K562 (cell line): ENCODE measurements around the gene TMEM179.

Experiments used
- BHLHE40 ChIP-seq: IDR thresholded peaks from 2 replicates; pipeline ENCODE4 v1.6.1; 2011; ENCODE audit warnings: low read length, improper control_type of control experiment
- BRCA1 ChIP-seq, 2 experiments: fragments of 450-650 bp in 1 of 2; sonication (generic) in 1 of 2; formaldehyde crosslinking in 1 of 2; IDR thresholded peaks; 2 replicates each; pipeline versions ENCODE4 v1.5.0 to v1.6.1; 2017 to 2020; ENCODE audit warnings: mild to moderate bottlenecking in 1 of 2, missing genetic modification reagents in 1 of 2
- EZH2 ChIP-seq: IDR thresholded peaks from 2 replicates; pipeline ENCODE4 v1.6.1; 2012; ENCODE audit warnings: low read depth, mild to moderate bottlenecking, inconsistent platforms, low read length, borderline replicate concordance
- KDM1A ChIP-seq, 2 experiments: fragments of 450-650 bp; IDR thresholded peaks; 2 replicates each; pipeline ENCODE4 v1.6.1; 2016; ENCODE audit warnings: mild to moderate bottlenecking in 2 of 2
- NCOR1 ChIP-seq: fragments of 450-650 bp; IDR thresholded peaks from 2 replicates; pipeline ENCODE4 v1.6.1; 2016; ENCODE audit warnings: mild to moderate bottlenecking, moderate library complexity
- NR1H2 ChIP-seq: sonication (generic); formaldehyde crosslinking; IDR thresholded peaks from 2 replicates; pipeline ENCODE4 v1.4.0; 2020; ENCODE audit warnings: mild to moderate bottlenecking, missing genetic modification reagents
- POLR2A ChIP-seq: fragments of 450-650 bp; conservative IDR thresholded peaks from 2 replicates; pipeline ENCODE4 v1.6.1; 2016
- RAD21 ChIP-seq, 2 experiments: fragments of 250-450 bp in 1 of 2; fragments of 450-650 bp in 1 of 2; sonication (Bioruptor Pico) in 1 of 2; formaldehyde crosslinking in 1 of 2; IDR thresholded peaks in 1 of 2; conservative IDR thresholded peaks in 1 of 2; 2 replicates each; pipeline versions ENCODE4 v1.4.0 to v1.8.0; 2020 to 2022; ENCODE audit warnings: mild to moderate bottlenecking in 2 of 2, moderate library complexity in 1 of 2
- TF ChIP-seq, protein P1 (sequence below), 2 experiments: fragments of 150-350 bp in 1 of 2; IDR thresholded peaks; 2 replicates each; pipeline ENCODE4 v1.6.1; 2012 to 2016; ENCODE audit warnings: low read depth in 2 of 2, low read length in 2 of 2, mild to moderate bottlenecking in 1 of 2, moderate library complexity in 1 of 2
- TF ChIP-seq, protein P2 (sequence below): fragments of 250-450 bp; sonication (Bioruptor Pico); IDR thresholded peaks from 2 replicates; pipeline ENCODE4 v1.6.1; 2021; ENCODE audit warnings: mild to moderate bottlenecking

DNA sequence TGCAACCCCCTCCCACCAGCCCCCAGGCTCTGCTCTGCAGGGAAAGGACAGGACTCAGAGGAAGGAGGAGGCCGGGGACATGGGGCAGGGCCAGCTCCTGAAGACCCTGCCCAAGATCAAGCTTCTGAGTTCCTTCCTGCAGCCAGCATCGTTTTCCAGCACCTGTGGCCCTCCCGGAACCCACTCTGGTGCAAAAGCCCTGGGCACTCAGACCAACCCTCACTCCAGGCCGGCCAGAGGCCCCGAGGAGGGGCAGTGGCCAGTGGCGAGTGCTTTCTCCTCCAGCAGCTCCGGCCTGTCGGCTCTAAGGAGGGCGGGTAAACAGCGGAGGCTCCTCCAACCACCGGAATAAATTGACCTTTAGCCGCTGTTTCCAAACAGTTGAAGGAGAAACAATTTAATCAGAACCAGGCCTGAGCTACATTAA lies 10.8 kb downstream of the TMEM179 start:
- TF ChIP-seq KDM1A (IDR thresholded peaks at IDR 0.05) = no peak
- TF ChIP-seq RAD21 (CRISPR knock-in tag; conservative IDR thresholded peaks at IDR 0.05 in 1 of 2, IDR thresholded peaks at IDR 0.05 in 1 of 2) = no peak
- TF ChIP-seq BHLHE40 = no peak
- TF ChIP-seq, protein P1, sequence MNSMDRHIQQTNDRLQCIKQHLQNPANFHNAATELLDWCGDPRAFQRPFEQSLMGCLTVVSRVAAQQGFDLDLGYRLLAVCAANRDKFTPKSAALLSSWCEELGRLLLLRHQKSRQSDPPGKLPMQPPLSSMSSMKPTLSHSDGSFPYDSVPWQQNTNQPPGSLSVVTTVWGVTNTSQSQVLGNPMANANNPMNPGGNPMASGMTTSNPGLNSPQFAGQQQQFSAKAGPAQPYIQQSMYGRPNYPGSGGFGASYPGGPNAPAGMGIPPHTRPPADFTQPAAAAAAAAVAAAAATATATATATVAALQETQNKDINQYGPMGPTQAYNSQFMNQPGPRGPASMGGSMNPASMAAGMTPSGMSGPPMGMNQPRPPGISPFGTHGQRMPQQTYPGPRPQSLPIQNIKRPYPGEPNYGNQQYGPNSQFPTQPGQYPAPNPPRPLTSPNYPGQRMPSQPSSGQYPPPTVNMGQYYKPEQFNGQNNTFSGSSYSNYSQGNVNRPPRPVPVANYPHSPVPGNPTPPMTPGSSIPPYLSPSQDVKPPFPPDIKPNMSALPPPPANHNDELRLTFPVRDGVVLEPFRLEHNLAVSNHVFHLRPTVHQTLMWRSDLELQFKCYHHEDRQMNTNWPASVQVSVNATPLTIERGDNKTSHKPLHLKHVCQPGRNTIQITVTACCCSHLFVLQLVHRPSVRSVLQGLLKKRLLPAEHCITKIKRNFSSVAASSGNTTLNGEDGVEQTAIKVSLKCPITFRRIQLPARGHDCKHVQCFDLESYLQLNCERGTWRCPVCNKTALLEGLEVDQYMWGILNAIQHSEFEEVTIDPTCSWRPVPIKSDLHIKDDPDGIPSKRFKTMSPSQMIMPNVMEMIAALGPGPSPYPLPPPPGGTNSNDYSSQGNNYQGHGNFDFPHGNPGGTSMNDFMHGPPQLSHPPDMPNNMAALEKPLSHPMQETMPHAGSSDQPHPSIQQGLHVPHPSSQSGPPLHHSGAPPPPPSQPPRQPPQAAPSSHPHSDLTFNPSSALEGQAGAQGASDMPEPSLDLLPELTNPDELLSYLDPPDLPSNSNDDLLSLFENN (IDR thresholded peaks at IDR 0.05; ENCODE audit: low read depth in 2 of 2, low read length in 2 of 2) = no peak
- TF ChIP-seq NCOR1 = no peak
- no peak for TF ChIP-seq POLR2A
- TF ChIP-seq, protein P2, sequence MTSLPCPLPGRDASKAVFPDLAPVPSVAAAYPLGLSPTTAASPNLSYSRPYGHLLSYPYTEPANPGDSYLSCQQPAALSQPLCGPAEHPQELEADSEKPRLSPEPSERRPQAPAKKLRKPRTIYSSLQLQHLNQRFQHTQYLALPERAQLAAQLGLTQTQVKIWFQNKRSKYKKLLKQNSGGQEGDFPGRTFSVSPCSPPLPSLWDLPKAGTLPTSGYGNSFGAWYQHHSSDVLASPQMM (CRISPR knock-in tag) = no peak
- TF ChIP-seq BRCA1 (IDR thresholded peaks at IDR 0.05) = no peak
- no peak for TF ChIP-seq BRCA1 (CRISPR knock-in tag; IDR thresholded peaks at IDR 0.05)
- no peak for TF ChIP-seq EZH2
- TF ChIP-seq NR1H2 (CRISPR knock-in tag) = no peak
